SK-N-SH treated with all-trans-retinoic acid at 6 μM for 48 hours (cell line): ENCODE results near the gene FERMT2.

ENCODE experiments used
- ATAC-seq: fragments of 200-7000 bp; cut with Tn5 transposase; 3 replicates; pipeline ENCODE4 v1.9.1; 2020; ENCODE audit warnings: mild to moderate bottlenecking, moderate library complexity
- BACH2 ChIP-seq: fragments of 250-450 bp; sonication (Bioruptor Pico); IDR thresholded peaks from 2 replicates; pipeline ENCODE4 v1.9.0; 2021; ENCODE audit warnings: mild to moderate bottlenecking, borderline replicate concordance
- CREB5 ChIP-seq: fragments of 250-450 bp; sonication (Bioruptor Pico); IDR thresholded peaks from 2 replicates; pipeline ENCODE4 v1.5.1; 2020; ENCODE audit warnings: low read depth, mild to moderate bottlenecking, moderate library complexity
- CSDC2 ChIP-seq: fragments of 250-450 bp; sonication (Bioruptor Pico); IDR thresholded peaks from 2 replicates; pipeline ENCODE4 v1.5.0; 2020; ENCODE audit warnings: mild to moderate bottlenecking, moderate library complexity
- CSRNP3 ChIP-seq: fragments of 250-450 bp; sonication (Bioruptor Pico); IDR thresholded peaks from 2 replicates; pipeline ENCODE4 v1.5.1; 2021; ENCODE audit warnings: mild to moderate bottlenecking, moderate library complexity
- ESRRG ChIP-seq: fragments of 250-450 bp; sonication (Bioruptor Pico); IDR thresholded peaks from 2 replicates; pipeline ENCODE4 v1.6.1; 2021; ENCODE audit warnings: mild to moderate bottlenecking
- GLIS3 ChIP-seq: fragments of 250-450 bp; sonication (Bioruptor Pico); IDR thresholded peaks from 2 replicates; pipeline ENCODE4 v1.5.0; 2020; ENCODE audit warnings: mild to moderate bottlenecking, moderate library complexity
- OSR1 ChIP-seq: fragments of 250-450 bp; sonication (Bioruptor Pico); IDR thresholded peaks from 2 replicates; pipeline ENCODE4 v1.8.0; 2022; ENCODE audit warnings: moderate library complexity, mild to moderate bottlenecking, inconsistent platforms
- PATZ1 ChIP-seq: fragments of 250-450 bp; sonication (Bioruptor Pico); IDR thresholded peaks from 2 replicates; pipeline ENCODE4 v1.8.0; 2020; ENCODE audit warnings: mild to moderate bottlenecking, moderate library complexity, borderline replicate concordance
- POU6F1 ChIP-seq: fragments of 250-450 bp; sonication (Bioruptor Pico); IDR thresholded peaks from 2 replicates; pipeline ENCODE4 v1.8.0; 2021; ENCODE audit warnings: low read depth, mild to moderate bottlenecking, moderate library complexity, borderline replicate concordance
- PPARA ChIP-seq: fragments of 250-450 bp; sonication (Bioruptor Pico); IDR thresholded peaks from 2 replicates; pipeline ENCODE4 v1.5.0; 2020; ENCODE audit warnings: mild to moderate bottlenecking, borderline replicate concordance
- RARB ChIP-seq: fragments of 250-450 bp; sonication (Bioruptor Pico); IDR thresholded peaks from 2 replicates; pipeline ENCODE4 v1.8.0; 2021; ENCODE audit warnings: mild to moderate bottlenecking, moderate library complexity
- SNAI2 ChIP-seq: fragments of 250-450 bp; sonication (Bioruptor Pico); IDR thresholded peaks from 2 replicates; pipeline ENCODE4 v1.5.0; 2020; ENCODE audit warnings: mild to moderate bottlenecking, moderate library complexity
- TCF4 ChIP-seq: fragments of 250-450 bp; sonication (Bioruptor Pico); IDR thresholded peaks from 2 replicates; pipeline ENCODE4 v1.8.0; 2021; ENCODE audit warnings: mild to moderate bottlenecking, moderate library complexity, borderline replicate concordance
- TOX ChIP-seq: fragments of 250-450 bp; sonication (Bioruptor Pico); IDR thresholded peaks from 2 replicates; pipeline ENCODE4 v1.8.0; 2021; ENCODE audit warnings: mild to moderate bottlenecking, moderate library complexity, borderline replicate concordance
- TSHZ2 ChIP-seq: fragments of 250-450 bp; sonication (Bioruptor Pico); IDR thresholded peaks from 2 replicates; pipeline ENCODE4 v1.5.0; 2020; ENCODE audit warnings: mild to moderate bottlenecking, moderate library complexity
- ZC3H10 ChIP-seq: fragments of 250-450 bp; sonication (Bioruptor Pico); IDR thresholded peaks from 2 replicates; pipeline ENCODE4 v1.5.1; 2021; ENCODE audit warnings: mild to moderate bottlenecking, moderate library complexity
- ZFP3 ChIP-seq: fragments of 250-450 bp; sonication (Bioruptor Pico); IDR thresholded peaks from 2 replicates; pipeline ENCODE4 v1.5.0; 2020; ENCODE audit warnings: mild to moderate bottlenecking, moderate library complexity
- ZFP30 ChIP-seq: fragments of 450-650 bp; formaldehyde crosslinking; IDR thresholded peaks from 2 replicates; pipeline ENCODE4 v1.5.0; 2022; ENCODE audit warnings: mild to moderate bottlenecking, moderate library complexity
- ZNF565 ChIP-seq: fragments of 450-650 bp; formaldehyde crosslinking; conservative IDR thresholded peaks from 2 replicates; pipeline ENCODE4 v1.5.0; 2020; ENCODE audit warnings: low read depth, mild to moderate bottlenecking, moderate library complexity
- ZNF70 ChIP-seq: fragments of 450-650 bp; formaldehyde crosslinking; IDR thresholded peaks from 2 replicates; pipeline ENCODE4 v1.5.0; 2020; ENCODE audit warnings: mild to moderate bottlenecking, moderate library complexity
- ZNF8 ChIP-seq: fragments of 450-650 bp; formaldehyde crosslinking; IDR thresholded peaks from 2 replicates; pipeline ENCODE4 v1.5.0; 2020; ENCODE audit warnings: mild to moderate bottlenecking, moderate library complexity

FERMT2 gene

GRCh38 chr14:52878469-52878868 lies 72.4 kb downstream of the FERMT2 start:
- no peak for TF ChIP-seq RARB (CRISPR knock-in tag)
- no peak for TF ChIP-seq OSR1 (CRISPR knock-in tag)
- TF ChIP-seq ZFP3 (CRISPR knock-in tag): no peak
- TF ChIP-seq GLIS3 (CRISPR knock-in tag): no peak
- TF ChIP-seq SNAI2 (CRISPR knock-in tag): no peak
- TF ChIP-seq ESRRG (CRISPR knock-in tag): no peak
- no peak for TF ChIP-seq PPARA (CRISPR knock-in tag)
- no peak for TF ChIP-seq ZNF8 (CRISPR knock-in tag)
- TF ChIP-seq ZC3H10 (CRISPR knock-in tag): no peak
- no peak for TF ChIP-seq POU6F1
- no peak for TF ChIP-seq ZFP30 (CRISPR knock-in tag)
- ATAC-seq: no peak

- TF ChIP-seq RARB (CRISPR knock-in tag): no peak
- TF ChIP-seq TOX (CRISPR knock-in tag): peak; percentile 61; the same call in 1 of the 2 replicates
- no peak for TF ChIP-seq TCF4 (CRISPR knock-in tag)
- no peak for TF ChIP-seq ZNF70 (CRISPR knock-in tag)
- TF ChIP-seq TSHZ2 (CRISPR knock-in tag): no peak
- TF ChIP-seq ZFP30 (CRISPR knock-in tag): no peak
- no peak for TF ChIP-seq BACH2 (CRISPR knock-in tag)
- TF ChIP-seq CREB5 (CRISPR knock-in tag): no peak
- TF ChIP-seq ZNF565 (CRISPR knock-in tag): no peak
- peak; percentile 40; the same call in 2 of the 3 replicates for ATAC-seq
Measured at GRCh38 chr14:52877628-52878027, 73.2 kb downstream of the FERMT2 start.

GRCh38 chr14:52876806-52877205 lies 74.0 kb downstream of the FERMT2 start:
- TF ChIP-seq CSDC2 (CRISPR knock-in tag): no peak
- no peak for TF ChIP-seq PATZ1 (CRISPR knock-in tag)
- TF ChIP-seq RARB (CRISPR knock-in tag): no peak
- no peak for TF ChIP-seq TSHZ2 (CRISPR knock-in tag)
- no peak for TF ChIP-seq ZNF70 (CRISPR knock-in tag)
- TF ChIP-seq BACH2 (CRISPR knock-in tag): no peak
- TF ChIP-seq SNAI2 (CRISPR knock-in tag): no peak
- TF ChIP-seq CSRNP3 (CRISPR knock-in tag): no peak
- no peak for TF ChIP-seq TCF4 (CRISPR knock-in tag)
- no peak for TF ChIP-seq CREB5 (CRISPR knock-in tag)
- TF ChIP-seq GLIS3 (CRISPR knock-in tag): no peak
- TF ChIP-seq ESRRG (CRISPR knock-in tag): no peak
- ATAC-seq: peak; percentile 25; the same call in 1 of the 3 replicates
